Measurements from ENCODE around the gene TBRG1. TPM values are rescaled to one million over a fixed set of nuclear protein-coding genes. Genes with fewer than 3 reads are reported as not detected.

Gene TBRG1, protein sequence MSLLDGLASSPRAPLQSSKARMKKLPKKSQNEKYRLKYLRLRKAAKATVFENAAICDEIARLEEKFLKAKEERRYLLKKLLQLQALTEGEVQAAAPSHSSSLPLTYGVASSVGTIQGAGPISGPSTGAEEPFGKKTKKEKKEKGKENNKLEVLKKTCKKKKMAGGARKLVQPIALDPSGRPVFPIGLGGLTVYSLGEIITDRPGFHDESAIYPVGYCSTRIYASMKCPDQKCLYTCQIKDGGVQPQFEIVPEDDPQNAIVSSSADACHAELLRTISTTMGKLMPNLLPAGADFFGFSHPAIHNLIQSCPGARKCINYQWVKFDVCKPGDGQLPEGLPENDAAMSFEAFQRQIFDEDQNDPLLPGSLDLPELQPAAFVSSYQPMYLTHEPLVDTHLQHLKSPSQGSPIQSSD
- 10 to 100 TPM; 19.8 to 44.0 (median 30.3) TPM for total RNA-seq

DNA sequence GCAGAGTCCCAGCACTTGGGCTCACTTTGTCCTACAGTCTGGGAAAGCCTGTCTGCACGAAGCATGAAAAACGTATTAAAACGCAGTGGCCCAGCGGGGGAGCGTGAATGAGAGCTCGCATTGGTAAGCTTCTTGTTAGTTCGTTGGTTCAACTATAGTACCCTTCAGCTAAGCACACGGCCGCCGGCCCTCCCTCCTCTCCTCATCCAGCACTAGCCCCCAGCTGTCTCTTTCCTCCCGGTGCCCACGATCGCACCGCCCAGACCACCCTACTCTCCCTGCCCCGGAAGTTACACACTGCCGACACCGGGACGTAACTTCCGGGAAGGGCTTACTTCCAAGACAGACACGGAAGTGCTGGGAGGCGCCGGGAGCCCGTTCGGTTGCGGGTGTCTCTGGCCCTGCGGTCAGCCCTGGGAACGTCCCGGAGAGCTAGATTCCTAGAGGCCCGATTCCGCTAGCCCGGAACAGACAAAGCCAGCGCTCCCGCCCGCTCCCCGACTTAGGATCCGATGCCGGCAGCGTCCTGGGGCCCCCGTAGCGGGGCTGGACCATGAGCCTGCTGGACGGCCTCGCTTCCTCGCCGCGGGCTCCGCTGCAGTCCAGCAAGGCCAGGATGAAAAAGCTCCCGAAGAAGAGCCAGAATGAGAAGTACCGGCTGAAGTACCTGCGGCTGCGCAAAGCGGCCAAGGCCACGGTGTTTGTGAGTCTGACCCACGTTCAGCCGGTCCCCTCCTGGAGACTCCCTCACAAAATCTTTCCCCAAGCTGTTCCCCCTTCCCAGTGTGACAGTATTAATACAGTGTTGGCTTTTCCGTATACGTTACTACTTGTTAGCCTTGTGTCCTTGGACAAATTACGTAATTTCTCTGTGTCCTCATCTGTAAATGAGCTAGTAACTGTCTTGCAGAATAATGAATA lies at the start of gene TBRG1:
TBRG1 (plus strand) TSS at position 334 of the 921 bp plus-strand sequence; CDS start at position 554, 220 bp downstream.
- WGBS, 2 donors (ENCODE audit: low coverage in 1 of 2): 0 to 1% methylated on average over 7 to 39 of the region's 57 CpGs
- peak; percentile 91 for TF ChIP-seq POLR2A (IDR thresholded peaks at IDR 0.05)
- TF ChIP-seq EP300 (IDR thresholded peaks at IDR 0.05; ENCODE audit: low read depth): no peak
- peak; percentile 88 to 96 (median 94) for TF ChIP-seq POLR2AphosphoS5 (IDR thresholded peaks at IDR 0.05)
- TF ChIP-seq, protein P1, sequence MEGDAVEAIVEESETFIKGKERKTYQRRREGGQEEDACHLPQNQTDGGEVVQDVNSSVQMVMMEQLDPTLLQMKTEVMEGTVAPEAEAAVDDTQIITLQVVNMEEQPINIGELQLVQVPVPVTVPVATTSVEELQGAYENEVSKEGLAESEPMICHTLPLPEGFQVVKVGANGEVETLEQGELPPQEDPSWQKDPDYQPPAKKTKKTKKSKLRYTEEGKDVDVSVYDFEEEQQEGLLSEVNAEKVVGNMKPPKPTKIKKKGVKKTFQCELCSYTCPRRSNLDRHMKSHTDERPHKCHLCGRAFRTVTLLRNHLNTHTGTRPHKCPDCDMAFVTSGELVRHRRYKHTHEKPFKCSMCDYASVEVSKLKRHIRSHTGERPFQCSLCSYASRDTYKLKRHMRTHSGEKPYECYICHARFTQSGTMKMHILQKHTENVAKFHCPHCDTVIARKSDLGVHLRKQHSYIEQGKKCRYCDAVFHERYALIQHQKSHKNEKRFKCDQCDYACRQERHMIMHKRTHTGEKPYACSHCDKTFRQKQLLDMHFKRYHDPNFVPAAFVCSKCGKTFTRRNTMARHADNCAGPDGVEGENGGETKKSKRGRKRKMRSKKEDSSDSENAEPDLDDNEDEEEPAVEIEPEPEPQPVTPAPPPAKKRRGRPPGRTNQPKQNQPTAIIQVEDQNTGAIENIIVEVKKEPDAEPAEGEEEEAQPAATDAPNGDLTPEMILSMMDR (IDR thresholded peaks at IDR 0.05): peak in 1 of 5 experiments; percentile 19
- no peaks in the 10 kb centered on the region for H3K27me3 ChIP-seq
- no peaks in the 10 kb centered on the region for H3K9me3 ChIP-seq
- peak within 1 kb of the TSS; percentile 91 to 98 (median 95) for H3K27ac ChIP-seq
- peak; percentile 90 for DNase-seq
- H3K4me1 ChIP-seq: peaks cover 0 to 34% (median 20%) of the 10 kb centered on the region in 4 donors
- in situ Hi-C loops (cut with MboI; ENCODE audit: low pct_ligation_motif_present in 1 of 4, low pct_unique_long_range_greater_than_20kb in 1 of 4, low sequenced_read_pairs in 3 of 4): no loop called here
- H3K4me3 ChIP-seq: peak within 1 kb of the TSS; percentile 76 to 95 (median 88)
- intact Hi-C loops (cut with DNase I; ENCODE audit: low total_unique reads): loop anchor here (10.0 kb wide), 1 partner anchor 732 kb away; no protein-coding TSS in a partner anchor
- H3K36me3 ChIP-seq: peaks cover 0 to 11% (median 3%) of the 10 kb centered on the region in 4 donors

DNA sequence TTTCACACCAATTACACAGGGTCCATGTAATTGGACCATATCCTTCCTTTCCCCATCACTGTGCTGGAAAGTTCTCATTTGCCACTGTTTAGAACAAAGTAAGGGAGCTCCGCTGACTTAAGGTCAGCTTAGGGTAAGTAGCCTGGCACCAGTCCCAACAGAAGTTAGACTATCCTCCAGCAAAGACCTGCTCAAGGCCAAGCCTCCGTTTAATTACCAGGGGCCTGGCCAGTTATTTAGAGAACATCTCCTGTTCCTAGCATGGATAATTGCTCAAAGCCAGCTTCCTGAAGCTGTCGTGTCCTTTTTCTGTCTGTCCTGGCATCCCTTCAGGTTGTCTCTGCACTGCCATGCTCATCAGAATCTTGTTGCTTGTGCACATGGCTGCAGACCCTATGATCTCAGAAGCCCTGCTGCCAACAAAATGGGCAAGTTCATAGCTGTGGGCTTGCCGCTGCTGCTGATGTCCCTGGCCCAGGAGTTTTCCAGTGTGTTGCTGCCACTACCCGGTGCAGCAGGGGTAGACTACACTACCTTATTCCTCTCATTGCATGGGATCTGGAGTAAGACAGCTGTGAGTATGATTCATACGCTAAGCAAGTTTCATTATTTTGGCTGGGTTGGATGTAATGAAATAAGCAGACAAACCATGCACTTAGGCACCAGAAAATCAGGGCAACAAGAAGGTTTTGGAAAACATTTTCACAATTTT lies 44.8 kb upstream of the TBRG1 start:
- in situ Hi-C loops (cut with MboI; ENCODE audit: low pct_ligation_motif_present in 1 of 4, low pct_unique_long_range_greater_than_20kb in 1 of 4, low sequenced_read_pairs in 3 of 4): loop anchor here (10.0 to 25.0 kb wide), 2 partner anchors 163 to 516 kb away; no protein-coding TSS in a partner anchor
- 64 to 81% methylated on average over 4 to 6 of the region's 6 CpGs for WGBS, 2 donors (ENCODE audit: low coverage in 1 of 2)
- Histone ChIP-seq H3K4me1 (no peaks in the 10 kb centered on the region), H3K4me3 (no peak overlapping the region), H3K36me3 (no peaks in the 10 kb centered on the region), H3K27me3 (peaks cover 20% of the 10 kb centered on the region), H3K9me3 (no peaks in the 10 kb centered on the region), H3K27ac (no peak overlapping the region)
- no peak for DNase-seq
- TF ChIP-seq, protein P1 (IDR thresholded peaks at IDR 0.05): no peak
- TF ChIP-seq POLR2AphosphoS5 (IDR thresholded peaks at IDR 0.05): no peak
- TF ChIP-seq POLR2A (IDR thresholded peaks at IDR 0.05): no peak
- no peak for TF ChIP-seq EP300 (IDR thresholded peaks at IDR 0.05; ENCODE audit: low read depth)
- intact Hi-C loops (cut with DNase I; ENCODE audit: low total_unique reads): no loop called here

DNA sequence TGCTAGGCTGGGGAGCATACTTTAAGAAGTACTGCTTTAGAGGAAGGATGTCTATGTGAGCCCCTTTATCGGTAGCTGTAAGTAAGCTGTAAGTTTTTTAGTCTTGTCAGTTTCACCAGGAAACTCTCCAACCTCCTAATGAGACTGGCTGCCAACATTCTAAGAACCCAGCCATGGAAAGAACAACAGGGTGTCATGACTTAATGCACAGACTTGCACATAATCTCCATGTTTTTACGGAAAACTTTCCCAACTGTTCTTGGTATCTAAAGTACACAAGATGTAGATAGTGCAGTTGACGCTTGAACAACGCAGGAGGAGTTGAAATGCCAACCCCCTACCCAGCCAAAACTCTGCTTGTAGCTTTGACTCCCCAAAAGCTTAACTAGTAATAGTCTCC lies 43.9 kb upstream of the TBRG1 start:
- in situ Hi-C loops (cut with MboI; ENCODE audit: low pct_ligation_motif_present in 1 of 4, low pct_unique_long_range_greater_than_20kb in 1 of 4, low sequenced_read_pairs in 3 of 4): loop anchor here (10.0 to 25.0 kb wide), 2 partner anchors 164 to 516 kb away; no protein-coding TSS in a partner anchor
- whole genome bisulfite sequencing, 2 donors (ENCODE audit: low coverage in 1 of 2): 74 to 97% methylated on average over 4 of the region's 4 CpGs
- Histone ChIP-seq H3K36me3 (no peaks in the 10 kb centered on the region), H3K9me3 (no peaks in the 10 kb centered on the region), H3K27ac (no peak overlapping the region), H3K4me3 (no peak overlapping the region), H3K27me3 (peaks cover 22% of the 10 kb centered on the region), H3K4me1 (peaks cover 0 to 6% (median 2%) of the 10 kb centered on the region in 4 donors)
- DNase-seq: no peak
- intact Hi-C loops (cut with DNase I; ENCODE audit: low total_unique reads): no loop called here
- TF ChIP-seq, protein P1 (IDR thresholded peaks at IDR 0.05): no peak
- TF ChIP-seq EP300 (IDR thresholded peaks at IDR 0.05; ENCODE audit: low read depth): no peak
- no peak for TF ChIP-seq POLR2AphosphoS5 (IDR thresholded peaks at IDR 0.05)
- no peak for TF ChIP-seq POLR2A (IDR thresholded peaks at IDR 0.05)
